Mesendoderm (in vitro differentiated cells): ENCODE data around the gene SGK2.
"Not testable (repeated sequence)": the region's sequence is repeated elsewhere in the genome, so short reads cannot be mapped to it uniquely, and the experiment has no call there.

Experiments used
- DNase-seq: peaks from one replicate; pipeline ENCODE4 v3.0.0; 2013
- H2AK5ac ChIP-seq: 2 replicates; pipeline ENCODE4 v1.6.1; 2013; ENCODE audit warnings: low read length, inconsistent platforms
- H2BK120ac ChIP-seq: 2 replicates; pipeline ENCODE4 v1.6.1; 2013; ENCODE audit warnings: low read depth, mild to moderate bottlenecking, low read length, moderate library complexity, mixed read lengths
- H2BK15ac ChIP-seq: replicated peaks from 2 replicates; pipeline ENCODE4 v1.6.1; 2013; ENCODE audit warnings: low read depth, mild to moderate bottlenecking, moderate library complexity
- H2BK5ac ChIP-seq: 2 replicates; pipeline ENCODE4 v1.6.1; 2013; ENCODE audit warnings: low read length, inconsistent platforms
- H3K18ac ChIP-seq: 2 replicates; pipeline ENCODE4 v1.6.1; 2013; ENCODE audit warnings: mild to moderate bottlenecking, low read length, mixed read lengths
- H3K23ac ChIP-seq: one replicate; pipeline ENCODE4 v1.6.1; 2013; ENCODE audit warnings: low read length
- H3K27ac ChIP-seq: 2 replicates; pipeline ENCODE4 v1.5.1; 2013; ENCODE audit warnings: low read depth, mild to moderate bottlenecking, inconsistent platforms, low read length, moderate library complexity
- H3K27me3 ChIP-seq: 2 replicates; pipeline ENCODE4 v1.6.1; 2013; ENCODE audit warnings: low read length, control low read depth, mild to moderate bottlenecking, inconsistent platforms; ENCODE audit not compliant: insufficient read depth, poor library complexity
- H3K36me3 ChIP-seq: 2 replicates; pipeline ENCODE4 v1.6.1; 2013; ENCODE audit warnings: low read length, inconsistent platforms; ENCODE audit not compliant: control insufficient read depth, insufficient read depth
- H3K4ac ChIP-seq: one replicate; pipeline ENCODE4 v1.6.1; 2013; ENCODE audit warnings: low read depth, mild to moderate bottlenecking, low read length, moderate library complexity
- H3K4me1 ChIP-seq: 2 replicates; pipeline ENCODE4 v1.6.1; 2013; ENCODE audit warnings: low read depth, low read length, inconsistent platforms; ENCODE audit not compliant: control insufficient read depth
- H3K4me2 ChIP-seq: 2 replicates; pipeline ENCODE4 v1.6.1; 2013; ENCODE audit warnings: low read length
- H3K4me3 ChIP-seq: 2 replicates; pipeline ENCODE4 v1.5.1; 2013; ENCODE audit warnings: mild to moderate bottlenecking, low read length
- H3K56ac ChIP-seq: one replicate; pipeline ENCODE4 v1.6.1; 2013; ENCODE audit warnings: low read length
- H3K79me1 ChIP-seq: 2 replicates; pipeline ENCODE4 v1.6.1; 2013; ENCODE audit warnings: low read length, inconsistent platforms
- H3K79me2 ChIP-seq: 2 replicates; pipeline ENCODE4 v1.6.1; 2013; ENCODE audit warnings: mild to moderate bottlenecking, low read length; ENCODE audit not compliant: control insufficient read depth, insufficient read depth
- H3K9ac ChIP-seq: 2 replicates; pipeline ENCODE4 v1.6.1; 2013; ENCODE audit warnings: low read length, inconsistent platforms
- H4K5ac ChIP-seq: one replicate; pipeline ENCODE4 v1.6.1; 2013; ENCODE audit warnings: low read length
- H4K8ac ChIP-seq: one replicate; pipeline ENCODE4 v1.6.1; 2013; ENCODE audit warnings: low read depth, mild to moderate bottlenecking, control low read depth, low read length, moderate library complexity
- WGBS: extraction: QIAGEN DNeasy Blood & Tissue Kit; methylation state at CpG from one replicate; pipeline ENCODE4 v1.1.7; 2013; ENCODE audit warnings: low lambda C conversion rate, missing lambda C conversion rate; ENCODE audit not compliant: insufficient coverage; ENCODE audit errors: extremely low coverage; 5-methylcytosine and 5-hydroxymethylcytosine counted together

The SGK2 gene

DNA sequence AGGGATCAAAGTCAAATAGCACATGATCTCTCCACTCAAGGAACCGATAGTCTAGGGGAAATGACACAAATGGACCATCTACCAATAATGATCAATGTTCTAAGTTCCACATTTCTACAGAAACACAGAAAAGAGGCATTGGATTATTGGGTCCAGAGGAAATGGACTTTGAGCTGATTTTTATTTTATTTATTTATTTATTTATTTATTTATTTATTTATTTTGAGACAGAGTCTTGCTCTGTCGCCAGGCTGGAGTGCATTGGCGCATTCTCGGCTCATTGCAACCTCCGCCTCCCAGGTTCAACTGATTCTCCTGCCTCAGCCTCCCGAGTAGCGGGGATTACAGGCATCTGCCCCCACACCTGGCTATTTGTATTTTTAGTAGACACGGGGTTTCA lies 43.1 kb downstream of the SGK2 start:
- H3K56ac ChIP-seq, H3K79me1 ChIP-seq, H2BK120ac ChIP-seq, H3K4ac ChIP-seq, H3K9ac ChIP-seq, H4K8ac ChIP-seq, H2BK5ac ChIP-seq, H3K79me2 ChIP-seq, H3K27me3 ChIP-seq, H2AK5ac ChIP-seq, H3K4me2 ChIP-seq, H2BK15ac ChIP-seq, DNase-seq, H3K4me3 ChIP-seq, H3K36me3 ChIP-seq, H3K18ac ChIP-seq, H3K4me1 ChIP-seq, H3K27ac ChIP-seq, H4K5ac ChIP-seq, H3K23ac ChIP-seq: not testable (repeated sequence)
- WGBS = no CpG with 5 or more reads among the region's 8 CpGs

DNA sequence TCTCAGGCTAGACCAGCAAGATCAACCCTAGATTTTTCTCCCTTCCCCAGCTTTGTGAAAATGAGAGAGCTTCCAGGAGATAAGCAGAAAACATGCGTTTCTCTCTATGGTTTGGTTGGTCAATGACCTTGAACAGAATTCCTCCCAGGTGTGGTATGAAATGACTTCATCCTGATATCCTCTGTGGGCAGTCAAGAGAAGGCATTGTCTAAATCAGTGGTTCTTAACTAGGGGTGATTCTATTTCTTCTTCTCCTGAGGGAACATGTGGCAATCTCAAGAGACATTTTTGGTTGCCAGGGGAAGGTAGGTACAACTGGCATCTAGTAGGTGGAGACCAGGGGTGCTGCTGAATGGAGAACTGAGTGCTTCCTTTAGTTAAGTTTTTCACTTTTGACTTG lies 44.3 kb downstream of the SGK2 start:
- no peak overlapping the region for H2BK15ac ChIP-seq
- no peak overlapping the region for H3K4me2 ChIP-seq
- no peaks in the 10 kb centered on the region for H3K79me2 ChIP-seq
- no peaks in the 10 kb centered on the region for H3K36me3 ChIP-seq
- no peak overlapping the region for H3K4me3 ChIP-seq
- no peak overlapping the region for H3K9ac ChIP-seq
- no peak overlapping the region for H2BK120ac ChIP-seq
- H3K4me1 ChIP-seq = no peaks in the 10 kb centered on the region
- WGBS = no CpG with 5 or more reads among the region's 1 CpG
- H3K4ac ChIP-seq = no peak overlapping the region
- no peak overlapping the region for H3K23ac ChIP-seq
- no peaks in the 10 kb centered on the region for H3K27me3 ChIP-seq
- no peak overlapping the region for H2BK5ac ChIP-seq
- H3K79me1 ChIP-seq = no peaks in the 10 kb centered on the region
- no peak overlapping the region for H4K5ac ChIP-seq
- no peak overlapping the region for H3K27ac ChIP-seq
- no peak overlapping the region for H3K18ac ChIP-seq
- no peak overlapping the region for H4K8ac ChIP-seq
- H2AK5ac ChIP-seq = no peak overlapping the region
- no peak for DNase-seq
- H3K56ac ChIP-seq = no peak overlapping the region

DNA sequence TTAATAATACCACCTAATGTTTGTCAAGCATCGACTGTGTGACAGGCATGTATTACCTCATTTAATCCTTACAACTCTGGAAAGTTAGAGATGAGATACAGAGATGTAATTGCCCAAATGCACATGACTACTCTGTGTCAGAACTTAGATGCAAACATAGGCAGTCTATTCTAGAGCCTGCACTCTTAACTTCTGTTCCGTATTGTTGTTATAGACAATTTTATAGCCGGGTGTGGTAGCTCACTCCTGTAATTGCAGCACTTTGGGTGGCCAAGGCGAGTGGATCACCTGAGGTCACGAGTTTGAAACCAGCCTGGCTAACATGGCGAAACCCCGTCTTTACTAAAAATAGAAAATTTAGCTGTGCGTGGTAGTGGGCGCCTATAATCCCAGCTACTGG lies 46.9 kb downstream of the SGK2 start:
- Histone ChIP-seq H2AK5ac (no peak overlapping the region), H3K4me2 (no peak overlapping the region), H3K4ac (no peak overlapping the region), H3K27me3 (no peaks in the 10 kb centered on the region), H3K23ac (no peak overlapping the region), H3K79me1 (no peaks in the 10 kb centered on the region), H3K56ac (no peak overlapping the region), H2BK120ac (no peak overlapping the region), H2BK5ac (no peak overlapping the region), H3K9ac (no peak overlapping the region), H3K4me3 (no peak overlapping the region), H3K4me1 (no peaks in the 10 kb centered on the region), H4K8ac (no peak overlapping the region), H4K5ac (no peak overlapping the region), H3K79me2 (no peaks in the 10 kb centered on the region), H3K18ac (no peak overlapping the region), H3K27ac (no peak overlapping the region), H3K36me3 (no peaks in the 10 kb centered on the region), H2BK15ac (no peak overlapping the region)
- no peak for DNase-seq
- no CpG with 5 or more reads among the region's 9 CpGs for WGBS

DNA sequence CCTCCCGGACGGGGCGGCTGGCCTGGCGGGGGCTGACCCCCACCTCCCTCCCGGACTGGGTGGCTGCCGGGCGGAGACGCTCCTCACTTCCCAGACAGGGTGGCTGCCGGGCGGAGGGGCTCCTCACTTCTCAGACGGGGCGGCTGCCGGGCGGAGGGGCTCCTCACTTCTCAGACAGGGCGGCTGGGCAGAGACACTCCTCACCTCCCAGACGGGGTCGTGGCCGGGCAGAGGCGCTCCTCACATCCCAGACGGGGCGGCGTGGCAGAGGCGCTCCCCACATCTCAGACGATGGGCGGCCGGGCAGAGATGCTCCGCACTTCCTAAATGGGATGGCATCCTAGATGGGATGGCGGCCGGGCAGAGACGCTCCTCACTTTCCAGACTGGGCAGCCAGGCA lies 48.5 kb downstream of the SGK2 start:
- WGBS = no CpG with 5 or more reads among the region's 30 CpGs
- not testable (repeated sequence) for H3K79me2 ChIP-seq, H3K4ac ChIP-seq, H3K79me1 ChIP-seq, H3K36me3 ChIP-seq, H3K56ac ChIP-seq, H4K8ac ChIP-seq, H2AK5ac ChIP-seq, H2BK15ac ChIP-seq, H3K4me3 ChIP-seq, H3K27ac ChIP-seq, DNase-seq, H3K9ac ChIP-seq, H4K5ac ChIP-seq, H2BK120ac ChIP-seq, H3K4me2 ChIP-seq, H3K27me3 ChIP-seq, H3K18ac ChIP-seq, H3K4me1 ChIP-seq, H3K23ac ChIP-seq, H2BK5ac ChIP-seq

DNA sequence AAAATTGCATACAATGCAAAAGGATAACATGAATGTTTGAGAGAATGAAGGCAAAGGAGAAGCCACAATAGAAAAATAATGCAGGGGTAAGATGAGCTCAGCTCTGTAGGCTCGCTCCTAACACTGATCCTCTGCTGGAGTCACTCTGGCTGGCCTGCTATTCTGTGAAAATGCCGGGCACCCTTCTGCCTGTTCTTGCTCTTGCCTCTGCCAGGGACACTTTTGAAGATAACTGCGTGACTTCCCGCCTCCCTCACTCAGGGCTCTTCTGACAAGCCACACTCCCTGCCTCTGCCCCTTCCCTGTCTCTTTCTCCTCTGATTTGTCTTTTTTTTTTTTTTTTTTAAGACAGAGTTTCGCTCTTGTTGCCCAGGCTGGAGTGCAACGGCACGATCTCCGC lies 72.8 kb downstream of the SGK2 start:
- no peak overlapping the region for H4K8ac ChIP-seq
- H3K9ac ChIP-seq = no peak overlapping the region
- H2BK5ac ChIP-seq = no peak overlapping the region
- no peak overlapping the region for H2AK5ac ChIP-seq
- no peaks in the 10 kb centered on the region for H3K79me2 ChIP-seq
- H3K56ac ChIP-seq = no peak overlapping the region
- no peak overlapping the region for H3K4me2 ChIP-seq
- H3K4me3 ChIP-seq = no peak overlapping the region
- no peak overlapping the region for H3K18ac ChIP-seq
- H3K27me3 ChIP-seq = no peaks in the 10 kb centered on the region
- H4K5ac ChIP-seq = no peak overlapping the region
- H2BK15ac ChIP-seq = no peak overlapping the region
- H3K4ac ChIP-seq = no peak overlapping the region
- no peak overlapping the region for H3K27ac ChIP-seq
- no peaks in the 10 kb centered on the region for H3K79me1 ChIP-seq
- H3K23ac ChIP-seq = no peak overlapping the region
- H3K4me1 ChIP-seq = no peaks in the 10 kb centered on the region
- H2BK120ac ChIP-seq = no peak overlapping the region
- DNase-seq = no peak
- peaks cover 3% of the 10 kb centered on the region for H3K36me3 ChIP-seq
- WGBS = no CpG with 5 or more reads among the region's 8 CpGs
